Fibroblast of peridontal ligament (primary cell): Measurements from ENCODE around the gene TMEM151B.
A peak's percentile ranks its signal among the peaks of the same experiment; 100 is the strongest.
"Not testable (repeated sequence)": the region's sequence is repeated elsewhere in the genome, so short reads cannot be mapped to it uniquely, and the experiment has no call there.

Experiments
- DNase-seq: peaks from one replicate; pipeline ENCODE4 v3.0.0-alpha.2; 2010; ENCODE audit errors: extremely low read depth

TMEM151B gene

DNA sequence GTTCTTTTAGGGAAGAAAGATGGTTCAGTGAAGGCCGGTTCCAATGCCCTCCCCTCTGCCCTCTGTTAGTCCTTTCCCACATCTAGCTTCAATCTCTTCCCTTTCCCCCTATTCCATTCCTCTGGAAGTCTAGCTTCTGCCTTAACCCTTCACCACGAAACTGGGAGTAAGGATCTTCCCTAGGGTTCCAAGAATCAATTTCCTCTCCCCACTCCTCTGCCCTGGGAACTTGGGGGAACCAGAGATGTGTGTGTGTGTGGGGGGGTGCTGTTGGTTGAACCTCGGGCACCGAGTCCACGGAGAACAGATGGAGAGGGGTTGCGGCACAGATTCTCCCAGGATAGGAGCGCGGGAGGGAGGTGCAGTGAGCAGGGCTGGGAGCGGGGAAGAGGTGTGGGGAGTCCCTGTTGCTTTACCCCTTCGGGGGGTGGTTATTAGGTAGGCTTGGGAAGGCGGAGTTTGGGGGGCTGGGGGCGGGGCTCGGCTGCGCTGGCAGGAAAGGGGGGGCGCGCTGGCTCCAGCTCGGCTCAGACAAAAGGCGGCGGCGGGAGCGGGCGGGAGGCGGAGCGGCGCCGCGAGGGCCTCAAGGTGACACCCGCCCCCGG lies at the start of gene TMEM151B:
TSS of gene TMEM151B (plus strand) at position 530 of the 605 bp plus-strand sequence. CDS start 293 bp downstream, outside the sequence.
- no peak for DNase-seq

DNA sequence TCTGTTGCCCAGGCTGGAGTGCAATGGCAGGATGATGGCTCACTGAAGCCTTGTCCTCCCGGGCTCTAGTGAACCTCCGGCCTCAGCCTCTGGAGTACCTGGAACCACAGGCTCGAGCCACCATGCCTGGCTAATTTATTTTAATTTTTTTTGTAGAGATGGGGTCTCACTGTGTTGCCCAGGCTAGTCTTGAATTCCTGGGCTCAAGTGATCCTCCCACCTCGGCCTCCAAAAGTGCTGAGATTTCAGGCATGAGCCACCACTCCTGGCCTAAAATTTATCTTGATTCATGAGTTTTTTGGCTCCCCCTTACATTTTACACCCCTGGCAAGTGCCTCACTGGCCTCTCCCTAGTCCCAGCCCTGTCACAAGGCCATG lies 49.3 kb upstream of the TMEM151B start:
- DNase-seq: no peak

DNA sequence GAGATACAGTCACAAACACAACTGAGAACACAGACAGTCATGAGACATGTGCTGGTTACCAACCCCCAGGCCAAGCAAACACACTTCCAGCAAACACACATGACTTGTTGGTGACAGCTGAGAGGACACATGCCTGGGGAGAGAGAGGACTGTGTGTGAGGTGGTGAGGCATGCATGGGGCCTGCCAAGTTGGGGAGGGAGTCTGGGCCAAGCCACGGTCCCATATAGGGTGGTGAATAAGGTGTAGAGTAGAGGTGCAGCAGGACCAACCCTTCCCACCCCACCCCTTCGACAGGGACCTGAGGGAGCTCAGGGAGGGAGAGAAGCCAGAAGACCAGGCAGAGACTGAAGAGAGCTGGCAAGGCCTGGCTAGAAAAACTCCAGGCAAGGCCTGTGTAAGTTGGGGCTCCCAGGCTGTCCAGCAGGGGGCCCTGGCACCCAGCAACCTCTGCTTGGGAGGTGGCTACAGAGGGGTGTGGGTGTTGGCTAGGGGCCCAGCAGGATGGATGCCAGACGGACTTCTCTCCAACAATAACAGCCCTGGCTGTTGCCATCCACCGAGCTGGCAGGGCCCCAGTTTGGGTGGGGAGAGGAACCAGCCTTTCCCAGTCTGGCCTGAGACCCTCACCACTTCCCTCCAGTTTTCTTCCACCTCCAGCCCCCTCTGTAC lies 48.8 kb upstream of the TMEM151B start:
- DNase-seq: peak; percentile 67

DNA sequence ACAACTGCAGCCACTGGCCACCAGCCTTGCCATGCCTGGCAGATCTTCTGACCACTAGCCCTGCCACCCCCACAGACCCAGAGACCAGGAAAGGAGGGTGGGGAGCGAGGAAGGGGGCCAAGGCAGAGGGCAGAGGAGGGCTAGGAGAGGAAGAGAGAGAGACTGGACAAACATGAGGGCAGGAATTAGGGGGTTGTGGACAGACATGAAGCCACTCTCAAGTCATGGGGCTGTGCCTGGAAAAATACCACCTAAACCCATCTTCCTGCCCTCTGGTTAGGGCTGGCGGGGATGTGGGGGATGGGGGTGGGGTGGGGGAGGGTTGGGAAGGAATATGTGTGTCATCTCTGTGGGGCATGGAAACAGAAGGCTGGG lies 48.3 kb upstream of the TMEM151B start:
- no peak for DNase-seq

DNA sequence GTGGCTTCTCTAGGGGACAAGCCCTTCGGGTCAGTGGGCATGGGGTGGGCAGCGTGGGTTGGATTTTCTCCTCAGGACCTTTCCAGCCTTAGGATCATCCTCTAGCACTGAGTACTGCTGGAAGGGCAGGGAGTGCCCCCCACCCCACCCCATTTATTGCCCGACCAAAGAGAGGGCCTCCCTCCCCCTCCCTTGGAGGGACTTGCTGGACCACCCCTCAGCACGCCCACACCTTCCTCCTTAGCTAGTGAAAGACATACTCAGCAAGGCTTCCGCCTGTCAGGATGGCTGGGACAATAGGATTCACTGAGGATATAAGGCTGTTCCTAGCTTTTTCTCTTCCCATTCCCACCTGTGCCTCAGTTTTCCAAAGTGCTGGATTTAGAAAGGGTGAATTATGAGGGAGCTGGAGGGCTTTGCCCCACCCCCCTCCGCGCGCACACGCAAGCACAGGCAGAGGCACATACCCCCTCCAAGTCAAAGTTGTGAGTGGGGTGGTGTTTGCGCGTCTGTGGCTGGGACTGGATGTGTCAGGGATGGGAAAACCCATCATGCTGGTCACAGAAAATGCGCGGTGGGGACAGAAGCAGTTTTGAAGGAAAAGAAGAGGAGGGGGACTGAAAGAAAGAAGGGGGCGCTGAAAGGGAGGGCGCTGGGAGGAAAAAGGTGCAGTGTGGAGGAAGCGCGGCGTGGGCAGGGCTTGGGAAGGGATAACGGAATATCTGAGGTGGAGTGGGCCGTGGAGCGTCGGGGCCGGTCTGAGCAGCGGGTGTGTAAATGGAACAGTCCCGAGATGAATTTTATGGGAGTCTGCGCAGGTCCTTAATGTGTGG lies 47.5 kb upstream of the TMEM151B start:
- no peak for DNase-seq

DNA sequence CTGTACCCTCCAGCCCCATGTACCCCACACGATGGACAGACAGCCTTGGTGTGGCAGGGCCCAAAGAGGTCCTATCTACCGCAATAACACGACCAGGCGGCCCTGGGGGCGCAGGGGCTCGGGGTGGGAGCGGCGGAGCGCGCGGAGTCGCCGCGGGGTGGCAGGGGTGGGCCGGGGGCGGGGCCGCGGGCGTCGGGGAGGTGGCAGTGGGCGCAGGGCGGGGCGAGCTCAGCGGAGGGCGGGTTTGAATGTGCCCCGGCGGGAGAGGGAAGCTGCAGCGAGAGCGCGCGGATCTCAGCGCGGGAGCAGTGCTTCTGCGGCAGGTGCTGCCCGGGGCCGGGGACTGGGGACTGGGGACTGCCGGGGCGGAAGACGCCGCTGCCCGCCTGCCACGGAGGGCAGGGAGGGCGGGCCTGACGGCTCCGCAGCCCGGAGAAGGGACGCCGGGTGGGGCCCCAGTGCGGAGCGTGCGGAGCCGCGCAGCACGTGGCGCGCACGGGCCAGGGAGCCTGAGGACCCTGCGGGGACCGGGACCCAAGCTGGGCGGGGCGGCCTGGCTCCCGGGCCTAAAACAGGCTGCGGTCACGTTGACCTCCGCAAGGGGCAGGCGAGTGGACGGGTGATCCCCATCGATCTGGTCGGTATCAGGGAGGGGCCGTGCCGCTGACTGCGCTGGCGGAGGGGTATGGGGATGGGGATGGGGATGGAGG lies 46.8 kb upstream of the TMEM151B start, which contains the start of gene SLC29A1:
TSS of gene SLC29A1 (plus strand) at position 277 of the 710 bp plus-strand sequence. CDS start 3,719 bp downstream, outside the sequence.
- DNase-seq: no peak

DNA sequence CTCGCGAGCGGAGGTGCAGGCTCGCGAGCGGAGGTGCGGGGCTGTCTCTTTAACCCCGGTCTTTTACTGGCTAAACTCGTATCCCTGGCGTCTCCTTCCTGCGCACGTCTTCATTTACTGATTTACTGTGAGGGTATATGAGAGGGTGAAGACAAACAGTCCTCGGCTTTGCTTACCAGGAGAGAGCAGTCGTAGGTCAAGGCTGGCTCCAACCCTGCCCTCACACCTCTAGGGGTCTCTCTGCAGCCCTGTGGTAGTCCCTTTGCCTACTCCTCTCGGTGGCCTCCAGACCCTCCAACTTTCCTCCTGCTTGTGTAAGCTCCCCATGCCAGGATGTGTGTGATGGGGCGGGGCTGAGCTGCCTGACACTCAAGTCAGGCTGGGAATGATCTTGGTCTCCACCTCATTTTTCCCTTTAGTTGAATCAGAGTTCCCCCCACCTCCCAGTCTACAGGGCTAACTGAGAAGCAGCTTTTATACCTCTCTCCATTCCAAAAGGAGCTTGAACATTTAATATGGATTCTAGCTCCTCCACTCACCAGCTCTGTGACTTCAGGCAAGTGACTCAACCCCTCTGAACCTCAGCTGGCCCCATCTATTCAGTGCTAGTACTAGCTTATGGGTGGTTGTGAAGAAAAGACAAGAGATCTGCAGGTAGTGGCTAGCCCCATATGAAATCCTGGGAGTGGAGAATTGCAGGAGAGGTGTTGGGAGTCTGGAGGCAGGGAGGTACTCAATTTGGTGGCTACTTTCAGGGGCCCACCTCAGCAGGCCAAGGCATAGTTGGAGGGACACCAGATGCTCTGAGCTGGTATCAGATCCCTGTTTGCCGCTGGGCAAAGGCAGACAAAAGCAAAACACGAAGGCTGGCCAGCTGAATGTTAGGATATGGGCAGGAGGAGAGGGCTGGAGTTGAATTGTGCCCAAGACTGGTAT lies 46.0 kb upstream of the TMEM151B start:
- DNase-seq: no peak

DNA sequence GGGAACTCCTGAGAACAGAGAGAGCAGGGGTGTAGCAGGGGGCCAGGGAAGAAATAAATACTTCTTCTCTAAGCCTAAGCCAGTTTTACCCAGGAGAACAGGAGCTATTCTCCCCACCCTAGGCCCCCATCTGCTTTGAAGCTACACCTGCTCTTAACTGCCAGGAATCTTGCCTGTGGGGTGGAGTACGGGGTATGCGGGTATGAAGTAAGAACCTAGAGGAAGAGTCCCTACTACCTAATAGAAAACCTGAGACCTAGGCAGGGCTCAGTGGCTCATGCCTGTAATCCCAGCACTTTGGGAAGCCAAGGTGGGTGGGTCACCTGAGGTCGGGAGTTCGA lies 45.3 kb upstream of the TMEM151B start:
- DNase-seq: no peak

DNA sequence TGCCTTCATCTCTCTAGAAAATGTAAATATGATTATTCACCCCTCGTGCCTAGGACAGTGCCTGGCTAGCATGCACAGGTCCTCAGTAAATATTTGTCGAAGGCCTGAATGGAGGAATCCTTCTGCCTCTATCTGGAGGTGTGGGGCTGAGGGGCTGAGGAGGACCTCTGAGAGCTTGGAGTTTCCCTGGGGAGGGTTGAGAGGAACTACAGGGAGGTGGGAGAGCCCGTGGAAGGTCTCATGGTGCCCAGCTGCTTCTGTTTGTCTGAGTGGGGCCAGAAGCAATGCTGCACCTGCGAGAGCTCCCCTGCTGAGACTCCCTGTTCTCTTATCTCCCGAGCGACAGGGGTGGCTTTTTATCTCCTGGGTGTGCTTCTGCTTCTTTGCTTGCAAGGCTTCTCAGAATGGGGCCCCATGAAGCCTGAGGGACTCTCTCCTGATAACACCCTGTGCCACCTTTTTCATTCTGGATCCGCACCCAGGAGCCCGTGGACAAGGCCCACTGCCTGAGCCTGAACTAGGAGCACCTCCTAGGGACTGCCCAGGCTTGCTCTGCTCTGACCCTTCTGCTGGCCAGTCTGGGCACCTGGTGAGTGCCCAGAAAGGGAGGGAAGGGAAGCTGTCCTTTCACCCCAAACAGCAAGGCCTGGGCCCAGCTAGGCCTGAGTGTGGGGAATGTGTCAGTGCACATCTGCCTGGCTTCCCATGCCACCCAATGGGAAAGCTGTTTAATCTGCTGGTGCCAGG lies 44.5 kb upstream of the TMEM151B start:
- DNase-seq: no peak

DNA sequence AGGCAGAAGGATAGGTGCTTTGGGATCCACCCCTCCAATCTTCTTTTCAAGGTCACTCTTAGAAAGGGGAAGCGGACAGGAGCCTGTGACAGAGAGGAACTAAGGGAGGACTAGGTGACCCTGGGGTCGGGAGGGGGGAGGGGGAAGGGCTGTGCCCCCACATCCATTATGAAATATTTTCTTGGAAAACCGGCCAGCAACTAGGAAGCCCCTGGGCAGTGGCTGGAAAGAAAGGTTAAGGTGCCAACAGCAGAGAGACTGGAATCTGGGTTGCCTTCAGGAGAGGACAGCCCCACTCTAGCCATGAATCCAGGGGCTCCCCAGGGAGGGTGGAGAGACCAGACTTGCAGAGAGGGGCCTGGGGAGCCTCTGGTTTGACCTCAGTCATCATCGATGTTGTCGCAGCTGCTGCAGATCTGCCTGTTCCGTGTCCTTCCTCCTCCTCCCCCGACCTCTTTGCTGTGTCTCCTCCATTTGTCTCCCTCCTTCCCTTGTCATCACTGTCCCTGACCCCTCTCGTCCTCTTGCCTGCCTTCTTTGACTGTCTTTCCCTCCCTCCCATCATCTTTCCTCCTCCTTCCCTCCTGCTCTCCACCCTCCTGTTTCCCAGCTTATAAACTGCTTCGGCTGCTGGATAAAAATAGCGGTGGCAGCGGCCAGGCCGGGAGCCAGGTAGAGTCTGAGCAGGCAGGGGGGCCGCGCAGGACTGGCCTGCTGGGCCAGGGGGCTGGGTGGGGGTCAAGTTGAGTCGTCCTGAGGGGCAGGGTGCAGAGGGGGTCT lies 43.7 kb upstream of the TMEM151B start:
- DNase-seq: no peak

DNA sequence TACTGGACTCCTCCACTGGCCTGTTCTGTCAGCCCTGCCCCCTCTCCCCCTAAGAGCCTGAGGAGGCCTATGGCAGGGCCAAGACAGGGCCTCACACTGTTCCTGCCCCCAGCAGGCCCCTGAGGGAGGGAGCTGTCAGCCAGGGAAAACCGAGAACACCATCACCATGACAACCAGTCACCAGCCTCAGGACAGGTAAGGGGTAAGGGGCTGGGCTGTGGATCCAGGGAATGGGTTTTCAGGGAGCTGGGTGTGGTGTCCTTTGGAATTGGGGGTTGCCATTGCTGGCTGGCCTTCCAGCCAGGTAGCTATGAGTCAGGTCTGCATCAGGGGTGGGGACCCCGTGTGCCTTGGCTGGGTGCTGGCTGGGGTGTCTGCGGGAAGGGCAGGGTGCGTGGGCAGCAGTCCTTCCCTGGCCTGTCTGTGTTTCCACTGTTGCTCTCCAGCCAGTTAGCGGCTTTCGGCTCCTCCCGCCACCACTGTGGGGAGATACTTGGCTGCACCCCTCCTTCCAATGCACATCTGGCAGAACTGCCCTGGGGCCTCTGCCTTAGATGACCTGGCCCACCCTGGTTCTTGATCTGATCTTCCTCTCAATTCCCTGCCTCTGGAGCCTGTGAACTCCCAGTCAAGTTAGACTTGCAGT lies 43.0 kb upstream of the TMEM151B start:
- DNase-seq: no peak

DNA sequence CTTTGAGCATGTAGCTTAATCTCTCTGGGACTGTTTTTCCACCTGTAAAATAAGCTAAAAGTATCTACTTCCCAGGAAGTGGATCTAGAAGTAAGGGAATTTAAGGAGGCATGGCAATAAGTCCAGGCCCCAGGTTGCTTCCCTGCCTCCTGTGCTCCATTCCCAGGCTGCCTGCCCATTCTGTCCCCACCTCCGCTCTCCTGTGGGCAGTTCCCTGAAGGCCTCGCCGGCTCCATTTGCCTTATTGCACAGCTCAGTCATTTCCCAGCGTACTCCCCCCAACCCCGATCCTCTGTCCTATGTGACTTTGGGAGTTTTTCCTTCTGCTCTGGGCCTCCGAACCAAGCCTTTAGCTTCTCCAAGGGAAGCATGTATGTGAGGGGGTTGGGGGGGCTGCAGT lies 42.2 kb upstream of the TMEM151B start:
- no peak for DNase-seq

DNA sequence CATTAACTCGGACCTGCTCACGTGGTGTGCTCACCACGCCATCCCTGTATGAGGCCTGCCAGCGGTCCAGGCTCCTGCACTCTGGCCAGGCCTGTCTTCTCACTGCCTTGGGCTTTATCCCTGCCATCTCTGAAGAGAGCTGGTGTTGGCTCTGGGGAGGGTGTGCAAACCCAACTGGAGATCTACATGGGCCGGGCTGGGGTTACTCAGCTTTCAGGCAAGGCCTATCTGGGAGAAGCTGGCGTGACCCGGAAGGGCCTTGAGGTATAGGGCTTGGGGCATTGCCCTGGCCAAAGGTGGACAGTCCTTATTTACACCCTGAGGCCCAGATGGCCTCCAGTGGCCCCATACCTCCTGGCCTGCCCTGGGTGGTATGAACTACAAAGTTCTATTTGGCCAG lies 41.8 kb upstream of the TMEM151B start:
- DNase-seq: no peak

DNA sequence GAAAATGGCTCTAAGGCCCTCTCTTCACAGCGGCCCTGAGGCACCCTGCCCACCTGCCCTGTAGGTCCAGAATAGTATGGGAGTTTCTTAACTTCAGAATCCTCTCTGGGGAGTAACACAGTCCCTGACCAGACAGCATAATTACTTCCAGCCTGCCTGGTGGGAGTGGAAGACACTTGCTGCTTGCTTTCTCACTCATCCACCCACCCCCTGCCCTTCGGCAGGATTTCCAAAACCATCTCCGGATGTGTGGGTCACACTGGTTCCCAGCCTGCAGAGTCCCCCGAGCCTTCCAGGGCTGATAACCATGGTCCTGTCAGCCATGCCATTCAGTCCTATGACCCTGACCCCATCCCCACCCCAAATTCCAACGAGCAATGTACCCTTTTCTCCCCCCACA lies 41.4 kb upstream of the TMEM151B start:
- no peak for DNase-seq

DNA sequence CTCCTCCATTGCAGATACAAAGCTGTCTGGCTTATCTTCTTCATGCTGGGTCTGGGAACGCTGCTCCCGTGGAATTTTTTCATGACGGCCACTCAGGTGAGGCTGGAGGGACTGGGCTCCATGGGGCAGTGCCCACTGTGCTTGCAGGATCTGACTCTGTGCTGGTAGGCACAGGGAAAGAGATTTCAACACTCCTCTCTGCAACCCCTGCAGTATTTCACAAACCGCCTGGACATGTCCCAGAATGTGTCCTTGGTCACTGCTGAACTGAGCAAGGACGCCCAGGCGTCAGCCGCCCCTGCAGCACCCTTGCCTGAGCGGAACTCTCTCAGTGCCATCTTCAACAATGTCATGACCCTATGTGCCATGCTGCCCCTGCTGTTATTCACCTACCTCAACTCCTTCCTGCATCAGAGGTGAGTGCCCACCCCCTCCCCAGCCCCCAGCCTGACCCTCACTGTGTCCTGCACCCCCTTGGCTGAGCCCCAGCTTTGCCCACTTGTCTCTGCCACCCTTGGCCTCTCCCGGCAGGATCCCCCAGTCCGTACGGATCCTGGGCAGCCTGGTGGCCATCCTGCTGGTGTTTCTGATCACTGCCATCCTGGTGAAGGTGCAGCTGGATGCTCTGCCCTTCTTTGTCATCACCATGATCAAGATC lies 40.7 kb upstream of the TMEM151B start:
- no peak for DNase-seq

DNA sequence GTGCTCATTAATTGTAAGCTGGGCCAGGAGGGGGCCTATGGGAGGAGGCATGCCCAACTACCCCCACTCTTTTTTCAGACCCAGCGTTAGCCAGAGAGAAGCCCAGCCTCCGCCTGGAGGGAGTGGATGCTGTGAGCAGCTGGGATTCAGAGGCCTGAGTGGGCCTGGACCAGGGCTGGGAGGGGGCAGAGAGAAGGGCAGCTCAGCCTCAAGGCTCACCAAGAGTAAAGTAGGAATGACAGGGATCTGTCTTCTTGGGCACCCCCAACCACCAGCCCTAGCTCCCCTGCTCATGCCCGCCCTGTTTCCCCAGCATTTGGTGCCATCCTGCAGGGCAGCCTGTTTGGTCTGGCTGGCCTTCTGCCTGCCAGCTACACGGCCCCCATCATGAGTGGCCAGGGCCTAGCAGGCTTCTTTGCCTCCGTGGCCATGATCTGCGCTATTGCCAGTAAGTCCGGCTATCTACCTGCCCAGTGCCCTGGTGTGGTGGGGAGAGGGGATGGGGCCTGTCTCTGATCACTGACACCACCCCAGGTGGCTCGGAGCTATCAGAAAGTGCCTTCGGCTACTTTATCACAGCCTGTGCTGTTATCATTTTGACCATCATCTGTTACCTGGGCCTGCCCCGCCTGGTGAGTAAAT lies 40.1 kb upstream of the TMEM151B start:
- DNase-seq: no peak

DNA sequence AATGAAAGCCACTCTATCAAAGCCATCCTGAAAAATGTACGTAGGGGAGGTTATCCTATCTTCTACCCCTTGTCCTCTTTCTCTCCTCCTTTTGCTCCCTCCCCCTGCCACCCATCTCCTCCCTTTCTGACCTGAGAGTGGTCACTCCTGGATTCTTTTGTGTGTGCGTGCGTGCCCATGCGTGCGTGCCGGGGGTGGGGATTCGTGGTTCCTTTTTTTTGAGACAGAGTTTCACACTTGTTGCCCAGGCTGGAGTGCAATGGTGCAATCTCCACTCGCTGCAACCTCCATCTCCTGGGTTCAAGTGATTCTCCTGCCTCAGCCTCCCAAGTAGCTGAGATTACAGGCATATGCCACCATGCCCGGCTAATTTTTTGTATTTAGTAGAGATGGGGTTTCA lies 38.8 kb upstream of the TMEM151B start:
- DNase-seq: not testable (repeated sequence)
